GM15510 (cell line): Measurements from ENCODE around the gene ADARB1.

Source experiments
- POLR2A ChIP-seq: IDR thresholded peaks from 3 replicates; pipeline ENCODE4 v1.6.1; 2011; ENCODE audit warnings: borderline replicate concordance; ENCODE audit not compliant: insufficient read length; ENCODE audit errors: extremely low read depth

Gene ADARB1

GRCh38 chr21:45253180-45253579 lies 178.8 kb downstream of the ADARB1 start:
- TF ChIP-seq POLR2A, result no peak

- TF ChIP-seq POLR2A, result no peak
Measured at GRCh38 chr21:45253633-45254459, 179.5 kb downstream of the ADARB1 start.

- TF ChIP-seq POLR2A, result no peak
Measured at GRCh38 chr21:45254460-45254930, 180.1 kb downstream of the ADARB1 start.

GRCh38 chr21:45255381-45256020 lies 181.1 kb downstream of the ADARB1 start:
- TF ChIP-seq POLR2A, result no peak

GRCh38 chr21:45256021-45256911 lies 181.9 kb downstream of the ADARB1 start:
- TF ChIP-seq POLR2A, result no peak

- TF ChIP-seq POLR2A, result no peak
Measured at GRCh38 chr21:45256912-45257672, 182.7 kb downstream of the ADARB1 start.

- TF ChIP-seq POLR2A, result no peak
Measured at GRCh38 chr21:45257673-45258341, 183.4 kb downstream of the ADARB1 start.

- no peak for TF ChIP-seq POLR2A
Measured at GRCh38 chr21:45258466-45258865, 184.1 kb downstream of the ADARB1 start.

- no peak for TF ChIP-seq POLR2A
Measured at GRCh38 chr21:45259206-45259840, 184.9 kb downstream of the ADARB1 start.

GRCh38 chr21:45260191-45260825 lies 185.9 kb downstream of the ADARB1 start:
- no peak for TF ChIP-seq POLR2A

GRCh38 chr21:45261093-45261492 lies 186.7 kb downstream of the ADARB1 start:
- no peak for TF ChIP-seq POLR2A

- no peak for TF ChIP-seq POLR2A
Measured at GRCh38 chr21:45262041-45262581, 187.7 kb downstream of the ADARB1 start.
